Measurements from ENCODE around the gene CAPN13. TPM values are rescaled to one million over a fixed set of nuclear protein-coding genes. Genes with fewer than 3 reads are reported as not detected.

Gene CAPN13
- total RNA-seq, 1 experiment from 2014 or later = 12.0 TPM

DNA sequence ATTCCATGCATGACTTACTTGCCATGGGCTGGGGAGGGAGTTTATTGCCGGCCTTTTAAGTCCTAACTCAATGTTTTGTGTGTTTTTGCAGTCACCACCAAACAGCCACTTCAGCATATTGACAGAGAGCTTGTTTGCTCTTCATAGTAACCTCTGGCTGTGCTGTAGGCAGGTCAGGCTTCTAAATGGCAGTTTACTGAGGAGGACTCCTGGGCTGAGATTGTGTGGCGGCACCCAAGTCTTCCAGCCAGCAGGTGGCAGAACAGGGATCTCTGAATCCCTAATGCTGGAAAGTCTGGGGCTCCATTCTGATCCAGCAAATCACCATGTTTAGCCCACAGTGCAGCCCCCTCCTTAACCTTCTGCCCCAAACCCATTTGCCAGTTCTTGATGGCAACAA, 121.2 kb downstream of the CAPN13 start:
- Mint-ChIP-seq H3K4me1 (ENCODE audit: low read depth, unreplicated experiment) (no peaks in the 10 kb centered on the region), H3K4me3 (ENCODE audit: low read depth, unreplicated experiment) (no peak overlapping the region), H3K27ac (ENCODE audit: unreplicated experiment) (no peak overlapping the region), H3K36me3 (ENCODE audit: insufficient read depth, unreplicated experiment) (no peaks in the 10 kb centered on the region), H3K9me3 (ENCODE audit: low read depth, unreplicated experiment) (no peaks in the 10 kb centered on the region), H3K27me3 (ENCODE audit: unreplicated experiment) (peaks cover 50% of the 10 kb centered on the region)
- BruUV-seq (replicated peaks) = no TSS peak
- CTCF ChIA-PET = interaction anchor here (0.7 kb wide), 2 partner anchors 347 to 550 kb away, joined by 3 to 5 read pairs; no protein-coding TSS in a partner anchor
- no peak for DNase-seq
- intact Hi-C loops (cut with micrococcal nuclease; ENCODE audit: unreplicated experiment) = no loop called here
- TF ChIP-seq, protein P1, sequence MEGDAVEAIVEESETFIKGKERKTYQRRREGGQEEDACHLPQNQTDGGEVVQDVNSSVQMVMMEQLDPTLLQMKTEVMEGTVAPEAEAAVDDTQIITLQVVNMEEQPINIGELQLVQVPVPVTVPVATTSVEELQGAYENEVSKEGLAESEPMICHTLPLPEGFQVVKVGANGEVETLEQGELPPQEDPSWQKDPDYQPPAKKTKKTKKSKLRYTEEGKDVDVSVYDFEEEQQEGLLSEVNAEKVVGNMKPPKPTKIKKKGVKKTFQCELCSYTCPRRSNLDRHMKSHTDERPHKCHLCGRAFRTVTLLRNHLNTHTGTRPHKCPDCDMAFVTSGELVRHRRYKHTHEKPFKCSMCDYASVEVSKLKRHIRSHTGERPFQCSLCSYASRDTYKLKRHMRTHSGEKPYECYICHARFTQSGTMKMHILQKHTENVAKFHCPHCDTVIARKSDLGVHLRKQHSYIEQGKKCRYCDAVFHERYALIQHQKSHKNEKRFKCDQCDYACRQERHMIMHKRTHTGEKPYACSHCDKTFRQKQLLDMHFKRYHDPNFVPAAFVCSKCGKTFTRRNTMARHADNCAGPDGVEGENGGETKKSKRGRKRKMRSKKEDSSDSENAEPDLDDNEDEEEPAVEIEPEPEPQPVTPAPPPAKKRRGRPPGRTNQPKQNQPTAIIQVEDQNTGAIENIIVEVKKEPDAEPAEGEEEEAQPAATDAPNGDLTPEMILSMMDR (IDR thresholded peaks at IDR 0.05; ENCODE audit: unreplicated experiment) = no peak

DNA sequence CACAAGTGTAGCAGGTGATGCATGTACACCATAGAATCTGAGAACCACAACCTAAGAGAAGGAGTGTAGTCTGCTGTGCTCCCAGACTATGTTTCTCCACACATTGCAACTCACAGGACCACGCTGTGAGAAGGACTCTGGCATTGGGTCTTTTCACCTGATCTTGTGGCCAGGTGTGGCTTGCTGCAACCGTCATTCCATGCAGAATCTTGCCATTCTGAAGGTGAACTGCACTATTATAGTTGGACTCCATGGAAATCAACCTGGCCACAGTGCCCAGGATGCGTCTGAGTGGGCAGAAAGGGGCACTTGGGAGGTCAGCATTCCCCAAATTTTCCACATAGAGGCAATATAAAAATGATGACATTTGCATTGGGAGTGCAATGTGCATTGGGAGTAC, 122.2 kb downstream of the CAPN13 start:
- H3K27me3 Mint-ChIP-seq (ENCODE audit: unreplicated experiment) = peaks cover 60% of the 10 kb centered on the region
- H3K36me3 Mint-ChIP-seq (ENCODE audit: insufficient read depth, unreplicated experiment) = no peaks in the 10 kb centered on the region
- CTCF ChIA-PET = no interaction called here
- H3K9me3 Mint-ChIP-seq (ENCODE audit: low read depth, unreplicated experiment) = no peaks in the 10 kb centered on the region
- BruUV-seq (replicated peaks) = no TSS peak
- no peaks in the 10 kb centered on the region for H3K4me1 Mint-ChIP-seq (ENCODE audit: low read depth, unreplicated experiment)
- TF ChIP-seq, protein P1 (IDR thresholded peaks at IDR 0.05; ENCODE audit: unreplicated experiment) = no peak
- intact Hi-C loops (cut with micrococcal nuclease; ENCODE audit: unreplicated experiment) = no loop called here
- H3K4me3 Mint-ChIP-seq (ENCODE audit: low read depth, unreplicated experiment) = no peak overlapping the region
- DNase-seq = no peak
- no peak overlapping the region for H3K27ac Mint-ChIP-seq (ENCODE audit: unreplicated experiment)

DNA sequence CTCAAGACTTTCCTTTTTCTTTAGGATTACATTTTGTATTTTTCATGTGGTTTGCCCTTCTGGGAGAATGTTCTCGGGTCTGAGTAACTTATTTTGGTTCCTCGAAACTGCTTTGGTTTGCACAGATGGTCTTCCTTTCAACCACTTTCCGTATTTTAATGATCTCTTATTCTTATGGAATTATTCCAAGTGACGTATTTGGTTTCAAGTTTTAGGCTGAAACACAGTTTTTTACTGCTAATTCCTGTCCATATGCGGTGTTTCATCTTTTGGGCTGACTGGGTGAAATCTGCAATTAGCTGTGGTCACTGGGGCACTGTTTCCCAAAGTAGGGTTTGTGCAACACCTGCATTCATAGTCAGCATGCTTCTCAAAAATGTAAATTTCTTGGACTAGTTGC, 122.7 kb downstream of the CAPN13 start:
- Mint-ChIP-seq H3K4me1 (ENCODE audit: low read depth, unreplicated experiment) (no peaks in the 10 kb centered on the region), H3K9me3 (ENCODE audit: low read depth, unreplicated experiment) (no peaks in the 10 kb centered on the region), H3K36me3 (ENCODE audit: insufficient read depth, unreplicated experiment) (no peaks in the 10 kb centered on the region), H3K27ac (ENCODE audit: unreplicated experiment) (no peak overlapping the region), H3K27me3 (ENCODE audit: unreplicated experiment) (peaks cover 65% of the 10 kb centered on the region), H3K4me3 (ENCODE audit: low read depth, unreplicated experiment) (no peak overlapping the region)
- TF ChIP-seq, protein P1 (IDR thresholded peaks at IDR 0.05; ENCODE audit: unreplicated experiment) = no peak
- BruUV-seq (replicated peaks) = no TSS peak
- no peak for DNase-seq
- intact Hi-C loops (cut with micrococcal nuclease; ENCODE audit: unreplicated experiment) = no loop called here
- CTCF ChIA-PET = no interaction called here

DNA sequence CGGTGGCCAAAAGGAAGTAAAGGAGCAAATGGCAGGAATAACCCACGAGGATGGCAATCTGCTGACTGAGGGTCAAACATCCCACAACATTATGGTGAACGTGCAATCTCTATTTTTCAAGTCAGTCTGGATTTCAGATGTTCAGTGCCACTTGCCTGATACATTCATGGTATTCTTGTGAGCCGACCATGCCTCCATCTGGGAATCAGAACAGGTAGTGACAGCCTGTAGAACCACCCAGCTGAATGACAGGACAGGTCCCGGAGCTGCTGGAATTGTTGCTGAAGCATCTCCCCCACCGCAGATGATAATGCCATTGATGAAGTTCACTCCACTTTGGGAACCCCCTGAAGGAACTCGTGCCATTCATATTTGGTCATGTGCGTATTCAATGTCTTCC, 123.2 kb downstream of the CAPN13 start:
- H3K27ac Mint-ChIP-seq (ENCODE audit: unreplicated experiment) = no peak overlapping the region
- no TSS peak for BruUV-seq (replicated peaks)
- intact Hi-C loops (cut with micrococcal nuclease; ENCODE audit: unreplicated experiment) = no loop called here
- no peak for DNase-seq
- CTCF ChIA-PET = no interaction called here
- H3K36me3 Mint-ChIP-seq (ENCODE audit: insufficient read depth, unreplicated experiment) = no peaks in the 10 kb centered on the region
- no peaks in the 10 kb centered on the region for H3K4me1 Mint-ChIP-seq (ENCODE audit: low read depth, unreplicated experiment)
- H3K9me3 Mint-ChIP-seq (ENCODE audit: low read depth, unreplicated experiment) = no peaks in the 10 kb centered on the region
- no peak overlapping the region for H3K4me3 Mint-ChIP-seq (ENCODE audit: low read depth, unreplicated experiment)
- TF ChIP-seq, protein P1 (IDR thresholded peaks at IDR 0.05; ENCODE audit: unreplicated experiment) = no peak
- H3K27me3 Mint-ChIP-seq (ENCODE audit: unreplicated experiment) = peaks cover 70% of the 10 kb centered on the region
